ENCODE results near the gene KLHL42. TPM values are rescaled to one million over a fixed set of nuclear protein-coding genes. Genes with fewer than 3 reads are reported as not detected.

Gene KLHL42
- total RNA-seq, 4 donors from 2014 or later: 14.6 to 24.0 (median 21.5) TPM

DNA sequence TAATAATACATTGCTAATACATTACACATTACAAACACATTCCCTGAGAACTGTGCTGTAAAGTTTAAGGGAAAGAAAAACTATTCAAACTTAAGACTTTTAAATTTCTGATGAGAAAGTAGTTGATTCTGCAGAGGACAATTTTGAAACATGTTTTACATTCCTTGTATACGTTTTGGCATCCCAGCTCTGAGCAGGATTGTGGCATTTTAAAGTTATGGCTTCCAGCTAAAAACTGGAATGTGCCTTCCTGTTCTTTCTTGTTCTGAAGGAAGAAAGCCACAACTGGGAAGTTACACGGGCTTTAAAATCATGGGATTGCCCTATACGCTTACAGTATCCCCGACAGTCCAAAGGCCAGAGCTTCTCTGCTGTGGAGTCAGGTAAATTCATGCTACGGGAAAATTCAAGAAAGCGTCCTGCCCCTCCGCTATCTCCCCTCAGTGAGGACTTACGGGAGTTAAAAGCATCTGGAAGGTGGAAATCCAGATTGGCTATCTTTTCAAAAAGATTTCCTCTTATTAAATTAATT lies 10.8 kb upstream of the KLHL42 start:
- no peak for ATAC-seq (ENCODE audit: low FRiP score)
- DNase-seq (ENCODE audit: low spot score): no peak
- no peak for TF ChIP-seq CTCF (IDR thresholded peaks at IDR 0.05)

GRCh38 chr12:27771481-27772327 lies 8.3 kb upstream of the KLHL42 start:
- no peak for ATAC-seq (ENCODE audit: low FRiP score)
- TF ChIP-seq CTCF (IDR thresholded peaks at IDR 0.05): no peak
- DNase-seq (ENCODE audit: low spot score): no peak

- no peak for TF ChIP-seq CTCF (IDR thresholded peaks at IDR 0.05)
- no peak for DNase-seq (ENCODE audit: low spot score)
- no peak for ATAC-seq (ENCODE audit: low FRiP score)
These were observed 7.5 kb upstream of the KLHL42 start for GRCh38 chr12:27772328-27773049.

- no peak for TF ChIP-seq CTCF (IDR thresholded peaks at IDR 0.05)
These were observed 2.9 kb upstream of the KLHL42 start for GRCh38 chr12:27777141-27777540.

GRCh38 chr12:27778206-27778605 lies 1.8 kb upstream of the KLHL42 start:
- no peak for ATAC-seq (ENCODE audit: low FRiP score)
- no peak for DNase-seq (ENCODE audit: low spot score)
- TF ChIP-seq CTCF (IDR thresholded peaks at IDR 0.05): no peak

More at GRCh38 chr12:27777141-27777540, 2.9 kb upstream of the KLHL42 start:
- no peak for DNase-seq (ENCODE audit: low spot score)
- no peak for ATAC-seq (ENCODE audit: low FRiP score)

GRCh38 chr12:27779416-27779919 lies 565 bp upstream of the KLHL42 start:
- no peak for TF ChIP-seq CTCF (IDR thresholded peaks at IDR 0.05)
- DNase-seq (ENCODE audit: low spot score) (no peak), ATAC-seq (ENCODE audit: low FRiP score) (no peak)

Measured in omental fat pad (tissue), 4 donors.